HFFc6 (cell line): Measurements from ENCODE around the gene DLAT. TPM values are rescaled to one million over a fixed set of nuclear protein-coding genes. Genes with fewer than 3 reads are reported as not detected.

Experiments used
- DNase-seq: peaks from one replicate; pipeline ENCODE4 v3.0.0-alpha.2; 2018
- H3K27ac Mint-ChIP-seq: 2 replicates; pipeline ENCODE4 v1.8.0; 2020; ENCODE audit warnings: mild to moderate bottlenecking, mixed read lengths
- H3K27me3 Mint-ChIP-seq: 2 replicates; pipeline ENCODE4 v1.8.0; 2021; ENCODE audit warnings: mild to moderate bottlenecking, moderate library complexity, mixed read lengths; ENCODE audit not compliant: insufficient read depth
- H3K36me3 Mint-ChIP-seq: 2 replicates; pipeline ENCODE4 v1.8.0; 2021; ENCODE audit warnings: low read depth, mixed read lengths
- H3K4me1 Mint-ChIP-seq: 2 replicates; pipeline ENCODE4 v1.8.0; 2020; ENCODE audit warnings: low read depth, mixed read lengths
- H3K4me3 Mint-ChIP-seq: 2 replicates; pipeline ENCODE4 v1.8.0; 2020; ENCODE audit warnings: mild to moderate bottlenecking, moderate library complexity, mixed read lengths
- H3K9me3 Mint-ChIP-seq: 2 replicates; pipeline ENCODE4 v1.8.0; 2020; ENCODE audit warnings: mild to moderate bottlenecking, mixed read lengths
- CTCF ChIP-seq: fragments of 200-600 bp; sonication (generic); IDR thresholded peaks from 2 replicates; pipeline ENCODE4 v1.5.0; 2021; ENCODE audit warnings: antibody characterized with exemption, mild to moderate bottlenecking
- long read RNA-seq: library from polyadenylated mRNA; unstranded; transcript quantifications from one replicate; pipeline ENCODE4 v2.0.0, GENCODE V29; 2019
- total RNA-seq, 6 experiments: library from RNA; stranded (reverse); fragmentation: NEBNext Ultra II Directional; extraction: Animal tissue kit (Norgen Biotek cat#: 25700); gene quantifications; 2 replicates in 1 of 6; 3 replicates in 5 of 6; pipeline ENCODE4 v1.2.3, GENCODE V29; 2021

The DLAT gene
- total RNA-seq, result 10 to 100 TPM; 35.9 to 44.2 (median 42.1) TPM
- long read RNA-seq, full-length matches to known transcripts, result 39 of 52 reads
- long read RNA-seq, partial matches to known transcripts, result 3 of 52 reads
- long read RNA-seq, other reads (novel, unspliced or antisense), result 10 of 52 reads

DNA sequence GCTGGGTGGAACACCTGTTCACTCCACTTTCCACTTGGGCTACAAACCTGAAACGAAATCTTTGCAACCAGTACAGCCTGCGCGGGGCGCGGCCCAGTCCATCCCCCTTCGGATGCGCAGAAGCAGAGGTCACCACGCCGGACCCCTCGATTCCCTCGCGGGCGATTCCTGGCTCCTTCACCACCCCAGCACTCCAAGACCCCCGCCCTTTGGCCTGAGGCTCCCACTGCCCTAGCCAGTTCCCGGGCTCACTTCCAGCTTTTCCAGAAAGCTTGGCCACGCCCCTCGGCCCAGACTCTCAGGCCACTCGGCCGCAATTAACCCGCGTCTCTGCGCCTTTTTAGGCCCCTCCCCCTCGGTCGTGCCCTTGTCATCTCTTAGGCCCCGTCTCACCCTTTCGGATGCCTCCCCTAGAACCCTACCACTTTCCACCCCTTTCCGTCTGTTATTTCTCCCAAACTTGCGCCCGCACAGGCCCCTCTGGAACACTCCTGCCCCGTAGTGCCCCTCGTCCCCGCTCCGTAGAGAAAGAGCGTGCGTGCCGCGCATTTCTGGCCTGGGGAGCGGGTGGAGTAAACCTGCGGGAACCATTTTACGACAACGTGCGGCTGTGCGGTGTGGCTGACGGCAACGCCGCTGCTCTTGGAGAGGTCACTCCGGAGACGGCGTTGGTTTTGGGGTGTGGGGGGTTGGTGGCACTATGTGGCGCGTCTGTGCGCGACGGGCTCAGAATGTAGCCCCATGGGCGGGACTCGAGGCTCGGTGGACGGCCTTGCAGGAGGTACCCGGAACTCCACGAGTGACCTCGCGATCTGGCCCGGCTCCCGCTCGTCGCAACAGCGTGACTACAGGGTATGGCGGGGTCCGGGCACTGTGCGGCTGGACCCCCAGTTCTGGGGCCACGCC is at the start of gene DLAT:
DLAT (plus strand) TSS at position 636 of the 906 bp plus-strand sequence; CDS start at position 701, 65 bp downstream.
- Mint-ChIP-seq H3K27ac (peak within 1 kb of the TSS; percentile 96), H3K9me3 (no peaks in the 10 kb centered on the region), H3K4me3 (peak within 1 kb of the TSS; percentile 97), H3K27me3 (no peaks in the 10 kb centered on the region), H3K36me3 (peaks cover 21% of the 10 kb centered on the region), H3K4me1 (peaks cover 18% of the 10 kb centered on the region)
- no peak for TF ChIP-seq CTCF
- peak; percentile 81 for DNase-seq

DNA sequence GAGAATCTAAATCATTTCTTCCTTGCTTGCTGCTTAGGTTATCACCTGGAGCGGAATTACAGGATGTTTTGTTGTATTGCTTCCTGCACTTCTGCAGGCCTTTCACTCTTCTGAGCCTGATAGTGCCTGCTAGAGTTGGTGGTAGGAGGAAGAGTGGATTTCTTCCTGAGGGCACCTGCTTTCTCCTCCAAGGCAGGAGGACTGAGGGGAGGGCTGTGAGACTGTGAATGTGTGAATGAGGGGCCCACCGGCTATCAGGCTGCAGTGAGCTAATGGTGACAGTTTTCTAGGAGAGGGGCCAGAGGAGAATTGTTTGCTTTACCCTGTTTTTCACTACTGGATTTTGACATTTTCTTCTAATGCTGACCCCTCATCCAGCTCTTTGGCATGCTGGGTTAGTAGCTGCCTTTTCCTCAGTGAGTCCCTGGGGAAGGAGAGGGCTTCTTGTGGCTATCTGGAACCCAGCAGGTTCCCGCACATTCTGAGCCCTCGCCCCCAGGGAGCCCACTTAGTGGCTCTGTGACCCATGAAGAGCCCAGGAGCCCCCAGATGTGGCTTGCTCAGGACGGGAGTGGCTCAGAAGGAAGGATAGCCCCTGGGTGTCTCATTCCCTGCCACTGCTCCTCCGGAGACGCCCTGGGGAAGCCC is 49.0 kb upstream of the DLAT start:
- TF ChIP-seq CTCF, result no peak
- DNase-seq, result no peak
- H3K4me1 Mint-ChIP-seq, result peaks cover 48% of the 10 kb centered on the region
- H3K27me3 Mint-ChIP-seq, result peaks cover 3% of the 10 kb centered on the region; the same call in 1 of the 2 replicates
- no peaks in the 10 kb centered on the region for H3K9me3 Mint-ChIP-seq
- H3K4me3 Mint-ChIP-seq, result peak overlapping the region; percentile 82
- H3K36me3 Mint-ChIP-seq, result no peaks in the 10 kb centered on the region
- H3K27ac Mint-ChIP-seq, result peak overlapping the region; percentile 53; the same call in 1 of the 2 replicates

GRCh38 chr11:111976767-111977145 is 48.5 kb upstream of the DLAT start:
- no peak for DNase-seq

GRCh38 chr11:111977146-111978027 is 47.8 kb upstream of the DLAT start:
- no peak for TF ChIP-seq CTCF
- peak overlapping the region; percentile 53 for H3K27ac Mint-ChIP-seq
- H3K4me3 Mint-ChIP-seq, result peak overlapping the region; percentile 88
- peaks cover 4% of the 10 kb centered on the region for H3K36me3 Mint-ChIP-seq
- peaks cover 48% of the 10 kb centered on the region for H3K4me1 Mint-ChIP-seq
- DNase-seq, result peak; percentile 26
- H3K27me3 Mint-ChIP-seq, result peaks cover 3% of the 10 kb centered on the region; the same call in 1 of the 2 replicates
- no peaks in the 10 kb centered on the region for H3K9me3 Mint-ChIP-seq

More at GRCh38 chr11:111976767-111977145, 48.5 kb upstream of the DLAT start:
- TF ChIP-seq CTCF, result no peak
- peaks cover 48% of the 10 kb centered on the region for H3K4me1 Mint-ChIP-seq
- no peaks in the 10 kb centered on the region for H3K9me3 Mint-ChIP-seq
- H3K27ac Mint-ChIP-seq, result peak overlapping the region; percentile 53; the same call in 1 of the 2 replicates
- no peaks in the 10 kb centered on the region for H3K36me3 Mint-ChIP-seq
- H3K4me3 Mint-ChIP-seq, result peak overlapping the region; percentile 82
- peaks cover 3% of the 10 kb centered on the region; the same call in 1 of the 2 replicates for H3K27me3 Mint-ChIP-seq
